Measurements from ENCODE around the gene FANK1.
A peak's percentile ranks its signal among the peaks of the same experiment; 100 is the strongest.
"Not testable (repeated sequence)": the region's sequence is repeated elsewhere in the genome, so short reads cannot be mapped to it uniquely, and the experiment has no call there.

Gene FANK1

GRCh38 chr10:125896088-125896934, at the start of gene FANK1:
FANK1 (plus strand) TSS chr10:125896564; CDS start chr10:125896643, 79 bp downstream.
- DNase-seq: peak; percentile 81

- no peak for DNase-seq
Measured at GRCh38 chr10:125846894-125847293, 49.5 kb upstream of the FANK1 start.

GRCh38 chr10:125848371-125848770, 48.0 kb upstream of the FANK1 start:
- no peak for DNase-seq

GRCh38 chr10:125848857-125849256, 47.5 kb upstream of the FANK1 start:
- no peak for DNase-seq

- DNase-seq: no peak
Measured at GRCh38 chr10:125849448-125849847, 46.9 kb upstream of the FANK1 start.

- DNase-seq: no peak
Measured at GRCh38 chr10:125850766-125851731, 45.3 kb upstream of the FANK1 start.

GRCh38 chr10:125852487-125852886, 43.9 kb upstream of the FANK1 start:
- no peak for DNase-seq

GRCh38 chr10:125857185-125857760, 39.1 kb upstream of the FANK1 start:
- no peak for DNase-seq

- DNase-seq: no peak
Measured at GRCh38 chr10:125859128-125859817, 37.1 kb upstream of the FANK1 start.

GRCh38 chr10:125865120-125865519, 31.2 kb upstream of the FANK1 start:
- DNase-seq: no peak

- DNase-seq: no peak
Measured at GRCh38 chr10:125866421-125867029, 29.8 kb upstream of the FANK1 start.

- DNase-seq: no peak
Measured at GRCh38 chr10:125868372-125868975, 27.9 kb upstream of the FANK1 start.

- no peak for DNase-seq
Measured at GRCh38 chr10:125871338-125871737, 25.0 kb upstream of the FANK1 start.

GRCh38 chr10:125878957-125879835, 17.2 kb upstream of the FANK1 start:
- no peak for DNase-seq

- DNase-seq: no peak
Measured at GRCh38 chr10:125880719-125881118, 15.6 kb upstream of the FANK1 start.

GRCh38 chr10:125881192-125881591, 15.2 kb upstream of the FANK1 start, which contains the start of gene DHX32:
DHX32 (minus strand) TSS chr10:125881292; CDS start chr10:125880824, 468 bp downstream.
- DNase-seq: no peak

GRCh38 chr10:125882596-125882995, 13.8 kb upstream of the FANK1 start:
- DNase-seq: no peak

GRCh38 chr10:125883211-125883610, 13.2 kb upstream of the FANK1 start:
- no peak for DNase-seq

GRCh38 chr10:125886914-125887512, 9.4 kb upstream of the FANK1 start:
- no peak for DNase-seq

GRCh38 chr10:125889441-125889840, 6.9 kb upstream of the FANK1 start:
- not testable (repeated sequence) for DNase-seq

Data from activated CD4-positive, CD25-positive, alpha-beta regulatory T cell treated with anti-CD3 and anti-CD28 coated beads, Interleukin-2, amount 50 U/mL, for 72 hours (primary cell).